ENCODE measurements around the gene RSPRY1. TPM values are rescaled to one million over a fixed set of nuclear protein-coding genes. Genes with fewer than 3 reads are reported as not detected.

Gene RSPRY1
- total and polyA plus RNA-seq, 2 of the 8 experiments (the other 6 are each of a cell fraction or from before 2014, with no cell fraction given), result 11.5 to 32.5 TPM

GRCh38 chr16:57244767-57245471 lies 58.8 kb downstream of the RSPRY1 start, which contains the start of gene ARL2BP (continued):
- TF ChIP-seq BRCA1 (IDR thresholded peaks at IDR 0.05; ENCODE audit: low read depth, low read length), result no peak
- TF ChIP-seq NRF1 (IDR thresholded peaks at IDR 0.05; ENCODE audit: low read depth, low read length), result peak; percentile 45; the same call in 1 of the 2 replicates
- peak; percentile 63 for TF ChIP-seq PHF8 (conservative IDR thresholded peaks at IDR 0.05; ENCODE audit: low read depth, low read length)
- TF ChIP-seq GTF2F1 (IDR thresholded peaks at IDR 0.05; ENCODE audit: borderline replicate concordance, low read depth, low read length), result no peak
- no peak for TF ChIP-seq CBX5 (IDR thresholded peaks at IDR 0.05; ENCODE audit: low read depth, low read length)

Measured in H1 (cell line).